NCI-H774 (cell line): ENCODE data around the gene ATOSA.

Experiments used
- DNase-seq: peaks from one replicate; lab custom pipeline; 2025; lab: John Stamatoyannopoulos, UW

The ATOSA gene, protein sequence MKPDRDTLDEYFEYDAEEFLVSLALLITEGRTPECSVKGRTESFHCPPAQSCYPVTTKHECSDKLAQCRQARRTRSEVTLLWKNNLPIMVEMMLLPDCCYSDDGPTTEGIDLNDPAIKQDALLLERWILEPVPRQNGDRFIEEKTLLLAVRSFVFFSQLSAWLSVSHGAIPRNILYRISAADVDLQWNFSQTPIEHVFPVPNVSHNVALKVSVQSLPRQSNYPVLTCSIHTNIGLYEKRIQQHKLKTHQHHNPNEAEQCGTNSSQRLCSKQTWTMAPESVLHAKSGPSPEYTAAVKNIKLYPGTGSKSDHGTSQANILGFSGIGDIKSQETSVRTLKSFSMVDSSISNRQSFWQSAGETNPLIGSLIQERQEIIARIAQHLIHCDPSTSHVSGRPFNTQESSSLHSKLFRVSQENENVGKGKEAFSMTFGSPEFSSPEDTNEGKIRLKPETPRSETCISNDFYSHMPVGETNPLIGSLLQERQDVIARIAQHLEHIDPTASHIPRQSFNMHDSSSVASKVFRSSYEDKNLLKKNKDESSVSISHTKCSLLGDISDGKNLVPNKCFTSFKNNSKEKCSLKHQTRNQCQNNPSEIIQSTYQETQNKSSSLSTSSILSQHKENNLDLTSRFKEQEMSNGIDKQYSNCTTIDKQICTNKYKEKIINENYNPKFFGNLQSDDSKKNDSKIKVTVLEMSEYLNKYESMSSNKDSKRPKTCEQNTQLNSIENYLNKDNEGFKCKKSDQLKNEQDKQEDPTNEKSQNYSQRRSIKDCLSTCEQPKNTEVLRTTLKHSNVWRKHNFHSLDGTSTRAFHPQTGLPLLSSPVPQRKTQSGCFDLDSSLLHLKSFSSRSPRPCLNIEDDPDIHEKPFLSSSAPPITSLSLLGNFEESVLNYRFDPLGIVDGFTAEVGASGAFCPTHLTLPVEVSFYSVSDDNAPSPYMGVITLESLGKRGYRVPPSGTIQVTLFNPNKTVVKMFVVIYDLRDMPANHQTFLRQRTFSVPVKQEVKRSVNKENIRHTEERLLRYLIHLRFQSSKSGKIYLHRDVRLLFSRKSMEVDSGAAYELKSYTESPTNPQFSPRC

DNA sequence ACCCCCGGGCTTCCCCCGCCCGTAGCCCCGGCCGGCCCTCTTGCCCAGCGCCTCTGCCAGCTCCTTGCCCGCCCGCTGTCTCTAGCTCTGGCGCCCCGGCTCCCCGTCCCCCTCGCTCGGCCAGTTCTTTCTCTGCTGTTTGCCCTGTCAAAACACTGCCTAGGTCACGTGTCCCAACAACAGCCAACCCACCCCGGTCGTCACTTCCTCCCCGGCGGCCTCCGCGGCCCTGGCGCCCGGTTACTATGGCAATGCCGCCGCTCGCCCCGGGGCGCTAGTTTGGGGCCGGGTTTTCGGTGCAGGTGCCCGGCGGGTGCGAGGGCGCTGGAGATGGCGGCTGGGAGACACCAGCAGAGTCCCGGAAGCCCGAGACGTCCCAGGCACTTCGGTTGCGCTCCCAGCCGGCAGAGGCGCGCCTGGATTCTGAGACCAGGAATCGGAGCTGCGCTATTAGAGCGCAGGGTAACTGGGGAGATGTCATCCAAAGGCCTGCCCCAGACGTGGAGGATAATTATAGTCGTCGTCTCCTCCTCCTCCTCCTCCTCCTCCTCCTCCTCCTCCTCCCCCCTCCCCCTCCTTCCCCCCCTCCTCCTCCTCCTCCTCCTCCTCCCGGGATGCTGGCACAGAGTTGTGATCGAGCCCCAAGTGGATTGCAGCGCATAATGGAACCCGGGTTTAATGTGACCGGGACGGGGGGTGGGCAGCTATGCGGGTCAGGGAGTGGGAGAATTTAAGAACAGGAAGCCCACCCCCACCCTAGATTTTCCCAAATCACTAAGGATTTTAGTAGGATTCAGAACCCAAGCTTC lies at the start of gene ATOSA:
Gene ATOSA (minus strand): TSS at position 157 of the 809 bp plus-strand sequence. CDS start 1,367 bp downstream, outside the sequence.
- peak; percentile 78 for DNase-seq

DNA sequence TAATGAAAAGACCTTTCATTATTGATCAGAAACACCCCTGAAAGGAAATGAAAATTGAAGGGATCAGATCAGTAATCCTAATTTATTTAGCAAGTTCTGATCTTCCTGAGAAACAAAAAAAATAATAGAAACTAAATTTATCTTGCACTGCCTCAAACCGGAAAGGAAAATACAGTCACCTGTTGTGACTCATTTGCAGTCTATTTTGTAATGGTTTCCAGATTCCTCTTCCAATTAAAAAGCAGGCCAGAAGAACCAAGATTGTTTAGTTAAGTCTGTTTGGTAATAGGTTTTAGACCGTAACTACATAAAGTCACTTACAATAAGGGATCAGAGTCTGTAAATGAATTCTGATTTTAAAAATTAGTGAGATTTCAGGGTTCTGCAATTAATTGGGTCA lies 49.7 kb upstream of the ATOSA start:
- no peak for DNase-seq

DNA sequence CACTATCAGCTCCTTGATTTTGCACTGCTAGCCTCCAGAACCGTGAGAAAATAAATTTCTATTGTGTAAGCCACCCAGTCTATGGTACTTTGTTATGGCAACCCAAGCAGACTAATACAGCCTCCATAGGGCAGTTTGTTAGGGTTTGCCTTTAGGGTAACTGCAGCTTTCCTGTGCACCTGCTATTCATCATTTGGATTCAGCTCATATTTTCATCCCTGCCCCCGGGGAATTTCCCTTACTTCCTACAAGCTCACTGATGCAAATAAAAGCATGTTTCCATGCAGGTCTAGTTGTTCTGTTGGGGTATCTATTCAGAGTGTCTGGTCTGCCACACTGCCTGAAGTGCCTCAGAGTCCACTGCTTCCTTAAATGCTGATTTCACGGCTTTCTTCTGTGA lies 48.6 kb upstream of the ATOSA start:
- DNase-seq = no peak

DNA sequence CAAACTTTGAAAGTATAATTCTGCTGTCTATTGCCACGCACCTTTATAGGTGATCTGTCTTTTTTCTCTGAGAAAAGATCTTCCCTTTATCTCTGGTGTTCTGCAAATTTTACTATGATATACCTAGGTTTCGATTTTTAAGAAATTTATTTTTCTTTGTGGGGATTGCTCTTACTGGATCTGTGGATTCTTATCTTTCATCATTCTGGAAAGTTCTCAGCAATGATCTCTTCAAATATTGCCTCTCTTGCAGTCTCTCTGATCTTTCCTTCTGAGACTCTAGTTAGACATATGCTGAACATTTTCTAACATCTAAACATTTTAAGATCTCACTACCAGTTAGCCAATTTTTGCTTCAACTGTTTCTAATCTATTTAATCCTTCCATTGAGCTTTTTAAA lies 47.0 kb upstream of the ATOSA start:
- DNase-seq = no peak

DNA sequence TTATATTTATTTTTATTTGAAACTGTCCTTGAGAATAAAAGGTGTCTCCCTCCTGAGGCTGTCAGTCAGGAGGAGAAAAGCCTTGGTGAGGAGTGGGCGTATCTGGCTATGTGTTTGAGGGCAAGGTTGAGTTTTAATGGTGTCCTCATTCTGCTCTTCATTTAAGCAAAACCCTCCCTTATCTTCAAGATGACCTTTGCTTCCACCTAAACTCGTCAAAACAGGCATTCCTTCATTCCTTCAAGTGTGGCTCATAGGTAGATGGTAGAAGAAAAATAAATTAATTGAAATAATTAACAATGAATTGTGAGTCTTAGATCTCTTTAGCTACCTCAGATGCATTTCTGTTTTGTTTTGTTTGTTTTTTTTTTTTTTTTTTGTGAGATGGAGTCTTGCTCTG lies 39.4 kb upstream of the ATOSA start:
- DNase-seq = no peak

DNA sequence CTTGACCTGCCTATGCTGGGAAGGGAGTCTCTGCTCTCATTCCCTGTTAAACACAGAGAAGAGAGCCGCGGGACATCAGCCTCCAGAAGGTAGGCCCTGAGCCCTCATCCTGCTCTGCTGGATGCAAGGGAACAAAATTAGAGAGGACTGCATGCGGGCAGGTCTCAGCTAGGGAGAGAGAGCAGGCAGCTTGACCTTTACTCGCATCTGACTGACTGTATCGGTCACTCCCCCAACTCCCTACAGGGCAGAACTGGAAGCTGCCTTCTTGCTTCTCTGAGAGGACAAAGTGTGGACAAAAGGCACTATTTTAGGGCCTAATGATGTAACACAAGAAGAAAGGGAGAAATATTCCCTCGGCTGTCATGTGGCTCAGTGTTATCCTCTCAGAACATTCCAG lies 38.7 kb upstream of the ATOSA start:
- no peak for DNase-seq

DNA sequence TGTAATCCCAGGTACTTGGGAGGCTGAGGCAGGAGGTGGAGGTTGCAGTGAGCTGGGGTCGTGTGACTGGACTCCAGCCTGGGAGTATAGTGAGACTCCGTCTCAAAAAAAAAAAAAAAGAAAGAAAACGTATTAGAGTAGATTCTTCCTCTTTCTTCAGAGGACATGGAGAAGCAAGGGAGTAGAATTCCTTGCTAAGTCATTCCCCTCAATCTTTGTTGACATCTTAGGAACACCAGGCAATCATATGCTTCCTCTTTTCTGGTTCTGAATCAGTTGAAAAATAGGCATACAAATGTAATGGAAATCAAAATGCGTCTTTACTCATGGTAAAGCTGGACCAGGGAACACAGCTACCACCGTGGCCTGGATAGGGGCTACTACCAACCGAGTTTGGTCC lies 38.3 kb upstream of the ATOSA start:
- no peak for DNase-seq

DNA sequence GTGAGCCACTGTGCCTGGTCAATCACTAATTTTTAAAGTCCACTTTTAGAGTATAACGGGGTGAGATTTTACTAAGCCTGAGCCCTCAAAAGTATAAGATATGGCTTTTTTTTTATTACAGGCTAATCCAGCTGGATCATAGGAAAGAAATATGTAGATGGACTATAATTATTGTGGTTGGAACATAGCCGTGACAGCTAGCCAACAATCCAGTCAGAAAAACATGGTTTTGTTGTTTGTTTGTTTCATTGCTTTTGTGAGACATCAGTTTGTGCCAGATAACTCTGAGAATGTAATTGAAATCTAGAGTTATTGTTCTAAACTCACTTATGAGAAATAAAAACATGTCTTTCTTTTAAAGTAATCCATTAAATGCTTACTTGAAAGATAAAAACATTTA lies 37.3 kb upstream of the ATOSA start:
- no peak for DNase-seq

DNA sequence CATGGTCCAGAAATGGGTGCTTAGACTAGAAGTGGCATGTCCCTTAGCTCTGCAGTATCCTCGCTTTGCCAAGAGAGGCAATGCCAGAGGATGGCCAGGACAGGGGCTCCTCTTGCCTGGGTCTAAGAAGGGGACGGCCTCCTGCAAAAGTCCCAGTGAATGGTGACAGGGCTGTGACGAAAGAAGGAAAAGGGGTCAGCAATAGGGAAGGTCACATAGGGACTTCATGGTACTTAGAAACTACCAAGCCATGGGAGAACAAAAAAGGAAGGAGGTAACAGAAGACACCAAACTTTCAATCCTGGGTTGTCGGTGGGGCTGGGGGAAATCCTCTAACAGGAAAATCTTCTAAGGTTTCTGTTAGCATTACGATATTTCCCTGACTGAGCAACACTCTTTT lies 36.2 kb upstream of the ATOSA start:
- no peak for DNase-seq

DNA sequence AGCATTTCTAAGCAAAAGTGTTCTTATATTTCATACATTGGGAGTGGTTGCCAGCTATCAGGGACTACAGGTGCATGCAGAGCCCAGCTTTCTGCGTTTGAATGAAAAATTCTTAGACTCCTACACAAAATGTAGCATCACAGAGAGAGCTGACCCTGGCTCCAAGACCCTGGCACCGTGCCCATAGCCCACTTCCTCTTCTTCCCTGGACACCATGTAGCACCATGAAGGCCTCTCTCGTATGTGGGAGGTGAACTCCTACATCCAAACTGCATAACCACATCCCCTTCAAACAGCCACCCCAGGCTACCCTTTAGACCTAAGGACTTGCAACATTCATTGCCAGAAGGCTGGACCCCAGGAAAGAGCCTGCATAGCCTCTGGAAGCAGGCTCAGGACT lies 35.8 kb upstream of the ATOSA start:
- DNase-seq = no peak

DNA sequence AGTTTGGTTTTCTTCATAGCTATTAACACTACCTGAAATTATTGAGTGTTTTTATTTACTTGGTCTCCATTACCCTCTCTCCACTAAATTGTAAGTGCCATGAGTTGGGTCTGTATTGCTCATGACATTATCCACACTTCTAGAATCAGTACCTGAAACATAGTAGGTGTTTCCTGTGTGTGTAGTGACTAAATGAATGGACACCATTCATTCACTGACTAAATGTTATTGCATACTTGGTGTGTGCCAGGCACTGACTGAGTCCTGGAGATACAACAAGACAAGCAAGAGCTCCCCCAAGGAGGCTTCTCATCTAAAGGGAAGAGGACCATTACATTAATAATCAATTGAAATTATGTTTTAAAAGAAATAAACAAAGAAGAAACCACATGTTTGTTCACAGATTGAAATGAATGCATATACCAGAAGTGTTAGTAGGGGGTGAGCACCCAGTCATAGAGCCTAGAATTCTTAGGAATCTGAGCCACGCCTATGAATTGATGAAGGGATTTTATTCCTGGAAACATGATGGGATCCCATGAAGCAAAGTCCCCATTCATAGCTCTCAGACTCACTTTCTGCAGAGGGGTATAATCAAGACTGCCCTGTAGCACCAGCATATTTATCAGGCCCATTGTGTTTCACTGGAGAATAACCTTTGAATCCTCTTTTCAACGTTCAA lies 31.7 kb upstream of the ATOSA start:
- no peak for DNase-seq

DNA sequence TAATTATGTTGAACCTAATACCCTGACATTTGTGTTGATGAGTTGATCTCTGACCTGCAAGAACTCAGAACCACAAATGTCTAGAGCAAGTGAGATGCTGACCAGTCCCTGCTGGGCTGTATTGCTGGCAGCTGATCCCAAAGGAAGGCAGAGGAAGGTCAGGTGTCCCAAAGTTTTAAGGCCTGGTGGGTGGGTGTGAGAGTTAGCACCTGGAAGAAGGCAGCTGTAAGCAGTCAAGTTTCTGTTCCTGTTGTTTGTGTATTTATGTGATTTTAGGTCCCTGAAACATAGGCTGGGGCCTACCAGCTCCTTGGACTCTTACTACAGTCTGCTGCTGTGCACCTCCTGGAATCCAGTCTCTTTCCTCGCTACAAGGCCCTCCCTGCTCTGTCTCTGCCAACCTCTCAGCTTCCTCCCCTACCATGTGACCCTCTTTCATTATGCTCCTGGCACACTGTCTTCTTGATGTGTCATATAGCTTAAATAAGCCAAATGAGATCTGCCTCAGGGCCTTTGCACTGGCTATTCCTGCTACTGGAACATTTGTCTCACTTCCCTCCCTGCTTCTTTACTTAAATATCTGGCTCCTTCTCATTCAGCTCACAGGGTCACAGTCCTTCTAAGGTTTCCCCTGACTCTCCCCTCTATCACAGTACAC lies 31.0 kb upstream of the ATOSA start:
- no peak for DNase-seq

DNA sequence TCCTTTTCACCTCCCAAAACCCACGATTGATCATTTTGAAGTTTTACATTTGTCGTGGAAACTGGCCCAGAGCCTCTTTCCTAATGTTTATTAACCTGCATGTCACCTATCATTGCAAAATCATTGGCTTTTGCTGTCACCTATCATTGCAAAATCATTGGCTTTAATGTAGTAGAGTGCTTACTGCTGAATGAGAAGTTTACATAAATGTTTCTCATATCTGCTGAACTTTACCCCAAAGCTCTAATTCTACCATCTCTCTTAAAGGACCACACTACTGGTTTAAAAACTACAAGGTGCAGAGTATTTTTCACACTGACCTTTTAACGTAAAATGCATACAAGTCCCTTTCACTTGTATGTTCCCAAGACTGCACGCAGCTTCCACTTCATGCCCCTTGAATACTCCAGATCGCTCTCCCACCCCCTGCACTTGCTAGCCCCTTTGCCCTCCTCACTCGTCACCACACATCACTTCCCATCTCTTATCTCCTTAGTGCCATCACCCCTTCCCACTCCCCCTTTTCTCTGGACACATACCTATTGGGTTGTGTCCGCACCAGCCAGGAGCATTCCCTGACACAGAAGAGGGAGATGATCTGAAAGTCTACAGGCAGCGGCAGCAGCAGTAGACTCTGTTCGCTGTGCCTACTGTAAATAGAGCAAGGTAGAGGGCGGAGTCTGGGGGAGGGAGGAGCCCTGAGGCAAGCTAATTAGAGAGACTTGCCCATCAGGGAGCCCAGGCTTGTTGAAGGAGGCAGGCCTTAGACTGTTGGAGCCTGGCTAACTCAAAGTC lies 30.2 kb upstream of the ATOSA start:
- DNase-seq = no peak

DNA sequence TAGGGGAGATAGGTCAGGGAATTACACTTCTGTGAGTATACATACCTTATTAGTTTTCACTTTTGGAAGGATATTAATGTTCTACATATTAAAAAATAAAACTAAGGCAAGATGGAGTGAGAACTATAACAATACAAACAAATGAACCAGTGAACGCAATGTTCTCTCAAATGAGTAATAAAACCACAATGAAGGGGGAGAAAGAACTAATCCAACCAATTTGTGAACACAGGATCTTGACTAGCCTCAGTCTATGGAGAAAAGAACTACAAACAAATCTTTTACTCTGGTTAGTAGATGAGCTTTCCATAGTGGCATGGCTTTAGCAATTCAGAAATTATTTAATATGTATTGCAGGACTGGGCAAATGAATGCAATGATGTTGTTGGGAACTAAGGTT lies 26.9 kb upstream of the ATOSA start:
- DNase-seq = no peak

DNA sequence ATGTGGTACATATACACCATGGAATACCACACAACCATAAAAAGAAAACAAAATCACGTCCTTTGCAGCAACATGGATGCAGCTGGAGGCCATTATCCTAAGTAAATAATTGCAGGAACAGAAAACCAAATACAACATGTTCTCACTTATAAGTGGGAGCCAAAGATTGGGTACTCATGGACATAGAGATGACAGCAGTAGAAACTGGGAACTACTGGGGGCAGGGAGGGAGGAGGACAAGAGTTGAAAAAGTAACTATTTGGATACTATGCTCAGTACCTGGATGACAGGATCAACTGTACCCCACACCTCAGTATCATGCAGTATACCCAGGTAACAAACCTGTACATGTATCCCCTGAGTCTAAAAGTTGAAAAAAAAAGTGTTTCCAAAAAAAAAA lies 23.2 kb upstream of the ATOSA start:
- DNase-seq = no peak

DNA sequence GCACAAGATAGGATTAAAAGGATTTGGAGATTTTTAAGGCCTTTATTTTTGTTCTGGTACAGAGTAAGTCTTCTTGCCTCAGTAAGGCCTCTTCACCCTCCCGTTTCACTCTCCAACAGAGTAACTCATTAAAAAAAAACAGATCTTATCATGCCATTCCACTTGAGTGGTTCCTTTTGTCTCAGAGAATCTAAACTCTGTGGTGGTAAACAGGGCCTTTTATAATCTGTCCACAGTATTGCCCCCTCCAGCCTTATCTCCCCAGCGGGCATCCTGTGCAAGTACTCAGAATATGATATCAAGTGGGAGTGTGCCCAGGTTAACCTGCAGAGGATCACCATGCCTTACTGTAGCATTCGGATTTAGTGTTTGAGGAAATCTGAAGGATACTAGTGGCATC lies 20.3 kb upstream of the ATOSA start:
- DNase-seq = no peak

DNA sequence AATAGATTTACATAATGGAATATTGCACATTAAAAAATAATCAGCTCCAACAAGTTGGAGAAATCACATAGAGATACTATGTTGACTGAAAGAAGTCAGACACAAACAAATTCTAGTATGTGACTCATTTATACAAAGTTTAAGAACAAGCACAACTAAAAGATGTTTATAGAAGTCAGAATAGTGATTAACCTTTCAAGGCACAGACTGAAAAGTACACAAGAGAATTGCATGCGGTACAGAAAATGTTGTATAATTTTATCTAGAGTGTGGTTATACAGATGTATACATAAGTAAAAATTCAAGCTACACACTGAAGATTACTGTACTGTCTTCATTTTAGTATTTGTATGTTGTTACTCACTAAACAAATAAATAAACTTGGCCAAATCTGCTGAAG lies 19.3 kb upstream of the ATOSA start:
- DNase-seq = no peak

DNA sequence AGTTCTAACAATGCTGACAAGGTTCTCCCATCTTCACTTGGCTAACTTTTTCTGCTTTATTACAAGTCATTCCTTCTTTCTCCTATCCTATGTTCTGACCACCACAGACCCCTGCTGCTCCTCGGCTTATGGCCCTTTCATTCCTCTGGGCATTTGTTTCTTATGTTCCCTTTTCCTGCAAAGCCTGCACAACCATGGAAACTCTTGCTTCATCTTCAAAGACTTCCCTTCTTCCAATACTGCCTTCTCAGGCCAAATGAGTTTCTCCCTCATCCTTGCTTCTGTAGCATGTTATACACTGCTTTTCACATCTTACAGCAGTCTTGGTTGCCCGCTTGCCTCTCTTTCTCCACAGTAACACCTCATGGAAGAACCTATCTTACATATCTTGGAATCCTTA lies 17.9 kb upstream of the ATOSA start:
- DNase-seq = no peak

DNA sequence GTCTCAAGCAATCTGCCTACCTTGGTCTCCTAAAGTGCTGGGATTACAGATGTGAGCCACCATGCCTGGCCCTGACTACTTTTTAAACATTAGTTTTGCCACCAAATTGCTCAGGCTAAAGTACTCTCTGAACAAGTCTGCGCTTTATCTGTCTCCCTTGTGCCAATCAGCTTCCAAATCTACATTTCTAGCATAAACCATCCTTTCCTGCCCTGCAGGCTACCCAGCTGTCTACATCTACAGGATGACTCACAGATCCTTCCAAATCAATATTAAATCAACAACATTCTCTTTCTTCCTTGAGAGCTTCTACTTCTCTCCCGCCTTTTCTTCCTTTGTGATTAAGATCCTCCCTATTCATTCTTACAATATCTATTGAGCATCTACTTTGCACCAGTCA lies 16.0 kb upstream of the ATOSA start:
- no peak for DNase-seq

DNA sequence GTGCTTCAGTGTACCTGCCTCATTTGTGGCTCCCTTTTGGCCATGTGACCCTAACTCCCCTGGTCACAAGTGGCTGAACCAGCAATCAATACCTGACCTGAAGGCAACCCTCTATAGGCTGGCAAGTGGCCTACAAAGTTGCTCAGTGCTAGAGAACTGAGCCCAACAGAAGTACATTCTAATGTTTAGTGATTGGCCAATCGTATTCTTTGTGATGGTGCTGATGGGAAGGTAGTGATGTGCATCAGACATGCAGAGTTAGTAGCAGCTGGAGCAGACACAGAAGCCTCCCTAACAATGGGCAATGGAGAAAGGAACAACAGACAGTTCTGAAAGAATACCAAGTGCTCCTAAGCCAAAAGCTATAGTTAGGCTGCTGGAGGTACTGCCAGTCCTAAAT lies 10.4 kb upstream of the ATOSA start:
- DNase-seq = no peak
